ENCODE results near the gene IRF2BPL. TPM values are rescaled to one million over a fixed set of nuclear protein-coding genes. Genes with fewer than 3 reads are reported as not detected.

Gene IRF2BPL
- total RNA-seq, 1 donor from 2014 or later, result 4.8 TPM

GRCh38 chr14:77018785-77019184, 9.7 kb downstream of the IRF2BPL start:
- TF ChIP-seq, protein P1, sequence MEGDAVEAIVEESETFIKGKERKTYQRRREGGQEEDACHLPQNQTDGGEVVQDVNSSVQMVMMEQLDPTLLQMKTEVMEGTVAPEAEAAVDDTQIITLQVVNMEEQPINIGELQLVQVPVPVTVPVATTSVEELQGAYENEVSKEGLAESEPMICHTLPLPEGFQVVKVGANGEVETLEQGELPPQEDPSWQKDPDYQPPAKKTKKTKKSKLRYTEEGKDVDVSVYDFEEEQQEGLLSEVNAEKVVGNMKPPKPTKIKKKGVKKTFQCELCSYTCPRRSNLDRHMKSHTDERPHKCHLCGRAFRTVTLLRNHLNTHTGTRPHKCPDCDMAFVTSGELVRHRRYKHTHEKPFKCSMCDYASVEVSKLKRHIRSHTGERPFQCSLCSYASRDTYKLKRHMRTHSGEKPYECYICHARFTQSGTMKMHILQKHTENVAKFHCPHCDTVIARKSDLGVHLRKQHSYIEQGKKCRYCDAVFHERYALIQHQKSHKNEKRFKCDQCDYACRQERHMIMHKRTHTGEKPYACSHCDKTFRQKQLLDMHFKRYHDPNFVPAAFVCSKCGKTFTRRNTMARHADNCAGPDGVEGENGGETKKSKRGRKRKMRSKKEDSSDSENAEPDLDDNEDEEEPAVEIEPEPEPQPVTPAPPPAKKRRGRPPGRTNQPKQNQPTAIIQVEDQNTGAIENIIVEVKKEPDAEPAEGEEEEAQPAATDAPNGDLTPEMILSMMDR (IDR thresholded peaks at IDR 0.05), result no peak
- TF ChIP-seq EZH2 (IDR thresholded peaks at IDR 0.05) (no peak), EZH2phosphoT487 (IDR thresholded peaks at IDR 0.05) (no peak)
- Histone ChIP-seq H3K4me1 (peaks cover 18% of the 10 kb centered on the region), H2AFZ (replicated peaks) (no peak overlapping the region), H4K20me1 (ENCODE audit: low read depth) (no peaks in the 10 kb centered on the region), H3K4me3 (no peak overlapping the region), H3K9ac (no peak overlapping the region), H3K4me2 (no peak overlapping the region), H3F3A (ENCODE audit: low read depth) (peaks cover 21% of the 10 kb centered on the region), H3K9me3 (ENCODE audit: low read depth) (no peaks in the 10 kb centered on the region), H3K27me3 (no peaks in the 10 kb centered on the region), H3K79me2 (ENCODE audit: low read depth) (no peaks in the 10 kb centered on the region), H3K36me3 (no peaks in the 10 kb centered on the region), H3K27ac (no peak overlapping the region)
- no peak overlapping the region for H3K4me3 Mint-ChIP-seq
- DNase-seq (ENCODE audit: low spot score), result no peak
- H3K9me3 Mint-ChIP-seq, result no peaks in the 10 kb centered on the region
- peaks cover 37% of the 10 kb centered on the region for H3K4me1 Mint-ChIP-seq
- H3K27ac Mint-ChIP-seq, result peak overlapping the region; percentile 22
- H3K36me3 Mint-ChIP-seq, result no peaks in the 10 kb centered on the region
- H3K27me3 Mint-ChIP-seq (ENCODE audit: insufficient read depth, low read depth), result peaks cover 8% of the 10 kb centered on the region

GRCh38 chr14:77017666-77018065, 10.8 kb downstream of the IRF2BPL start:
- no peak overlapping the region for H3K4me2 ChIP-seq
- TF ChIP-seq EZH2 (IDR thresholded peaks at IDR 0.05) (no peak), EZH2phosphoT487 (IDR thresholded peaks at IDR 0.05) (no peak)
- TF ChIP-seq, protein P1 (IDR thresholded peaks at IDR 0.05), result no peak
- Mint-ChIP-seq H3K36me3 (no peaks in the 10 kb centered on the region), H3K4me1 (peaks cover 31% of the 10 kb centered on the region), H3K9me3 (no peaks in the 10 kb centered on the region), H3K27ac (peak overlapping the region; percentile 57), H3K4me3 (no peak overlapping the region), H3K27me3 (ENCODE audit: insufficient read depth, low read depth) (peaks cover 8% of the 10 kb centered on the region)
- H3K4me1 ChIP-seq, result peaks cover 9% of the 10 kb centered on the region
- no peaks in the 10 kb centered on the region for H3K27me3 ChIP-seq
- H3K9ac ChIP-seq, result no peak overlapping the region
- H3K79me2 ChIP-seq (ENCODE audit: low read depth), result no peaks in the 10 kb centered on the region
- H2AFZ ChIP-seq (replicated peaks), result no peak overlapping the region
- no peak overlapping the region for H3K27ac ChIP-seq
- H3F3A ChIP-seq (ENCODE audit: low read depth), result peaks cover 10% of the 10 kb centered on the region
- no peaks in the 10 kb centered on the region for H3K9me3 ChIP-seq (ENCODE audit: low read depth)
- no peak overlapping the region for H3K4me3 ChIP-seq
- no peak for DNase-seq (ENCODE audit: low spot score)
- H4K20me1 ChIP-seq (ENCODE audit: low read depth), result no peaks in the 10 kb centered on the region
- H3K36me3 ChIP-seq, result no peaks in the 10 kb centered on the region

DNA sequence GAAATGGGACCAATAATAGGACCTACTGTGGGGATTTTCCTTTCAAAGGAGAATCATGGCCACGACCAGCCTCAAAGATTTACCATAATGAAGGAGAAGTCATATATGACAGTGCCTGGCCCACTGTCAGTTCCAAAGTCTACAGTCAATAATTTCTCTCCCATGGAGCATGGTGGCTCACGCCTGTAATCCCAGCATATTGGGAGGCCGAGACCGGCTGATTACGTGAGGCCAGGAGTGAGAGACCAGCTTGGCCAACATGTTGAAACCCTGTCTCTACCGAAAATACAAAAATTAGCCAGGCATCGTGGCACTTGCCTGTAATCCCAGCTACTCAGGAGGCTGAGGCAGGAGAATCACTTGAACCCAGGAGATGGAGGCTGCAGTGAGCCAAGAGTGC, 13.8 kb downstream of the IRF2BPL start:
- Mint-ChIP-seq H3K9me3 (no peaks in the 10 kb centered on the region), H3K36me3 (peaks cover 2% of the 10 kb centered on the region), H3K4me3 (no peak overlapping the region), H3K4me1 (peaks cover 28% of the 10 kb centered on the region), H3K27ac (peak overlapping the region; percentile 91), H3K27me3 (ENCODE audit: insufficient read depth, low read depth) (peaks cover 8% of the 10 kb centered on the region)
- no peaks in the 10 kb centered on the region for H3K79me2 ChIP-seq (ENCODE audit: low read depth)
- DNase-seq (ENCODE audit: low spot score), result no peak
- H3K4me1 ChIP-seq, result peaks cover 4% of the 10 kb centered on the region
- TF ChIP-seq, protein P1 (IDR thresholded peaks at IDR 0.05), result no peak
- TF ChIP-seq EZH2 (IDR thresholded peaks at IDR 0.05) (no peak), EZH2phosphoT487 (IDR thresholded peaks at IDR 0.05) (no peak)
- no peaks in the 10 kb centered on the region for H4K20me1 ChIP-seq (ENCODE audit: low read depth)
- H3K9ac ChIP-seq, result no peak overlapping the region
- H3K4me3 ChIP-seq, result no peak overlapping the region
- H2AFZ ChIP-seq (replicated peaks), result no peak overlapping the region
- H3K36me3 ChIP-seq, result no peaks in the 10 kb centered on the region
- H3K27ac ChIP-seq, result no peak overlapping the region
- no peaks in the 10 kb centered on the region for H3K27me3 ChIP-seq
- no peaks in the 10 kb centered on the region for H3F3A ChIP-seq (ENCODE audit: low read depth)
- no peak overlapping the region for H3K4me2 ChIP-seq
- H3K9me3 ChIP-seq (ENCODE audit: low read depth), result no peaks in the 10 kb centered on the region
